B cell (primary cell): ENCODE measurements around the gene SENP3. TPM values are rescaled to one million over a fixed set of nuclear protein-coding genes. Genes with fewer than 3 reads are reported as not detected.

Experiments
- ATAC-seq: fragments of 200-7000 bp; cut with Tn5 transposase; one replicate; pipeline ENCODE4 v1.10.0; 2021; ENCODE audit warnings: low read depth, mild to moderate bottlenecking, moderate number of reproducible peaks, moderate library complexity
- CTCF ChIA-PET: fragments of 350-600 bp; sonication (Branson Sonifier 250); formaldehyde crosslinking; loops from one replicate; lab custom pipeline; 2021; ENCODE audit warnings: antibody characterized with exemption, inconsistent platforms; lab: Charles Lee
- POLR2A ChIA-PET: fragments of 350-600 bp; sonication (Branson Sonifier 250); formaldehyde crosslinking; loops from one replicate; lab custom pipeline; 2021; ENCODE audit warnings: antibody characterized with exemption; lab: Charles Lee
- DNase-seq: peaks from one replicate; pipeline ENCODE4 v3.0.0; 2013
- H2AFZ ChIP-seq: 2 replicates; pipeline ENCODE4 v1.6.1; 2012; ENCODE audit warnings: mild to moderate bottlenecking, low read depth, low read length; ENCODE audit not compliant: insufficient read depth, poor library complexity, severe bottlenecking
- H3K27ac ChIP-seq, 2 donors: 1 replicate in 1 of 2; 2 replicates in 1 of 2; pipeline ENCODE4 v1.5.1; 2012 to 2013; ENCODE audit warnings: low read length in 2 of 2, mild to moderate bottlenecking in 2 of 2, moderate library complexity in 1 of 2
- H3K27me3 ChIP-seq, 4 experiments: fragments of 200-600 bp in 1 of 4; sonication (generic) in 1 of 4; replicated peaks in 1 of 4; 1 replicate in 2 of 4; 2 replicates in 2 of 4; pipeline versions ENCODE4 v1.6.1 to v1.7.0; 2013 to 2016; ENCODE audit warnings: low read length in 3 of 4, mild to moderate bottlenecking in 2 of 4, mixed read lengths in 1 of 4, moderate library complexity in 1 of 4; ENCODE audit not compliant: insufficient read depth in 4 of 4, control insufficient read depth in 3 of 4; ENCODE audit errors: control extremely low read depth in 1 of 4
- H3K36me3 ChIP-seq, 2 experiments: replicated peaks in 1 of 2; 1 replicate in 1 of 2; 2 replicates in 1 of 2; pipeline versions ENCODE4 v1.6.1 to v1.7.1; 2013; ENCODE audit warnings: low read length in 1 of 2; ENCODE audit not compliant: insufficient read depth in 2 of 2, control insufficient read depth in 1 of 2; ENCODE audit errors: control extremely low read depth in 1 of 2, extremely low read depth in 1 of 2
- H3K4me1 ChIP-seq, 2 donors: fragments of 200-600 bp in 1 of 2; sonication (generic) in 1 of 2; 1 replicate in 1 of 2; 2 replicates in 1 of 2; pipeline versions ENCODE4 v1.5.1 to v1.6.1; 2013 to 2017; ENCODE audit warnings: low read length in 2 of 2; ENCODE audit not compliant: control insufficient read depth in 2 of 2, insufficient read depth in 2 of 2
- H3K4me2 ChIP-seq: replicated peaks from 2 replicates; pipeline ENCODE3; 2012; ENCODE audit warnings: mild to moderate bottlenecking, low read depth, low read length; ENCODE audit not compliant: poor library complexity, severe bottlenecking
- H3K4me3 ChIP-seq, 5 experiments: fragments of 200-600 bp in 1 of 5; sonication (generic) in 1 of 5; 1 replicate in 3 of 5; 2 replicates in 2 of 5; pipeline versions ENCODE4 v1.5.1 to v1.7.0; 2011 to 2016; ENCODE audit warnings: low read length in 4 of 5, mild to moderate bottlenecking in 4 of 5, low read depth in 2 of 5, control low read depth in 1 of 5, moderate library complexity in 1 of 5; ENCODE audit not compliant: insufficient read depth in 1 of 5; ENCODE audit errors: control extremely low read depth in 1 of 5, extremely low read depth in 1 of 5
- H3K79me2 ChIP-seq: fragments of 200-600 bp; sonication (generic); one replicate; pipeline ENCODE4 v1.6.0; 2016; ENCODE audit warnings: low read length; ENCODE audit not compliant: control insufficient read depth, insufficient read depth
- H3K9ac ChIP-seq: fragments of 200-600 bp; sonication (generic); 2 replicates; pipeline ENCODE4 v1.6.1; 2017; ENCODE audit warnings: mild to moderate bottlenecking, low read length, moderate library complexity
- H3K9me3 ChIP-seq, 3 donors: one replicate each; pipeline versions ENCODE4 v1.6.1 to v1.7.1; 2013; ENCODE audit warnings: low read length in 2 of 3; ENCODE audit not compliant: control insufficient read depth in 2 of 3, insufficient read depth in 1 of 3; ENCODE audit errors: control extremely low read depth in 1 of 3
- H4K20me1 ChIP-seq: 2 replicates; pipeline ENCODE4 v1.6.0; 2012; ENCODE audit warnings: mild to moderate bottlenecking, low read length; ENCODE audit not compliant: insufficient read depth, control insufficient read depth, poor library complexity, severe bottlenecking
- H3K27ac Mint-ChIP-seq: one replicate; pipeline ENCODE4 v1.8.0; 2021; ENCODE audit warnings: mixed read lengths
- H3K27me3 Mint-ChIP-seq: one replicate; pipeline ENCODE4 v1.8.0; 2021; ENCODE audit warnings: mixed read lengths
- H3K4me1 Mint-ChIP-seq: one replicate; pipeline ENCODE4 v1.8.0; 2021; ENCODE audit warnings: mixed read lengths
- H3K4me3 Mint-ChIP-seq: one replicate; pipeline ENCODE4 v1.8.0; 2021; ENCODE audit warnings: mixed read lengths
- H3K9me3 Mint-ChIP-seq: one replicate; pipeline ENCODE4 v1.8.0; 2022; ENCODE audit warnings: mixed read lengths; ENCODE audit not compliant: insufficient read depth
- EZH2 ChIP-seq: IDR thresholded peaks from 2 replicates; pipeline ENCODE4 v1.6.1; 2012; ENCODE audit warnings: borderline replicate concordance, low read depth, mild to moderate bottlenecking, moderate library complexity, low read length; ENCODE audit not compliant: insufficient read depth, poor library complexity, severe bottlenecking
- WGBS: methylation state at CpG from one replicate; pipeline ENCODE4 v1.1.5; 2013; ENCODE audit warnings: missing lambda C conversion rate; ENCODE audit not compliant: insufficient coverage; 5-methylcytosine and 5-hydroxymethylcytosine counted together
- intact Hi-C: fragments of 100-400 bp; cut with micrococcal nuclease; formaldehyde crosslinking; loops from one replicate; pipeline ENCODE4 v1.10.0; 2022
- polyA plus RNA-seq: library from polyadenylated mRNA; depleted of rRNA; stranded (reverse); fragments of >200 nt; gene quantifications from 2 replicates; pipeline ENCODE4 v1.2.3, GENCODE V29; 2012
- total RNA-seq, 2 donors: library from RNA; stranded (reverse); fragments of 120-200 nt in 1 of 2; gene quantifications; 1 replicate in 1 of 2; 2 replicates in 1 of 2; pipeline versions ENCODE4 v1.2.3 to v1.2.4, GENCODE V29; 2013 to 2022
- TF ChIP-seq, protein P1 (sequence below): fragments of 200-600 bp; IDR thresholded peaks from one replicate; pipeline ENCODE4 v1.8.0; 2022; ENCODE audit warnings: antibody characterized with exemption, mild to moderate bottlenecking

The SENP3 gene
- total and polyA plus RNA-seq, 2 donors (not counting 1 experiment from before 2014, with no cell fraction given), result 45.1 to 57.1 TPM

DNA sequence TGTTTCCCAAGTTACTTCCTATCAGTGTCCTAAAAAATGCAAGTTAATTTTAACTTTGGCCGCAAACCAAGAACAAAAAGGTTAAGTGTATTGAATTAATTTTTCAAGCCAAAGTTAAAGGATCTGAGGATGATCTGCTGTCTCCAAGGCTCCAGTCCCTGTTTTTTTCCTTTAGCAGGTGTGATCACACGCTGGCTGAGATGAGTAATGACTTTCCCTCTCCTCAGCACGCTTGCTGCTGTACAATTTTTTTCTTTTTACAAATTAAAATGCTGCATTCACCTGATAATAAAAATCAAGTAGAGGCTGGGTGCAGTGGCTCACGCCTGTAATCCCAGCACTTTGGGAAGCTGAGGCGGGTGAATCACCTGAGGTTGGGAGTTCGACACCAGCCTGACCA lies 16.8 kb upstream of the SENP3 start:
- Mint-ChIP-seq H3K27ac (no peak overlapping the region), H3K4me1 (peaks cover 13% of the 10 kb centered on the region), H3K4me3 (no peak overlapping the region), H3K9me3 (no peaks in the 10 kb centered on the region), H3K27me3 (no peaks in the 10 kb centered on the region)
- 100% methylated on average over 2 of the region's 6 CpGs for WGBS
- ATAC-seq (no peak), DNase-seq (no peak)
- H3K27me3 ChIP-seq, result no peaks in the 10 kb centered on the region
- H3K36me3 ChIP-seq, result no peaks in the 10 kb centered on the region
- intact Hi-C loops, result no loop called here
- H3K27ac ChIP-seq, result no peak overlapping the region
- no peak overlapping the region for H2AFZ ChIP-seq
- POLR2A ChIA-PET, result interaction anchor here (0.6 kb wide), 2 partner anchors 12 to 17 kb away, joined by 5 read pairs; no protein-coding TSS in a partner anchor
- no peak overlapping the region for H3K4me2 ChIP-seq
- TF ChIP-seq, protein P1, sequence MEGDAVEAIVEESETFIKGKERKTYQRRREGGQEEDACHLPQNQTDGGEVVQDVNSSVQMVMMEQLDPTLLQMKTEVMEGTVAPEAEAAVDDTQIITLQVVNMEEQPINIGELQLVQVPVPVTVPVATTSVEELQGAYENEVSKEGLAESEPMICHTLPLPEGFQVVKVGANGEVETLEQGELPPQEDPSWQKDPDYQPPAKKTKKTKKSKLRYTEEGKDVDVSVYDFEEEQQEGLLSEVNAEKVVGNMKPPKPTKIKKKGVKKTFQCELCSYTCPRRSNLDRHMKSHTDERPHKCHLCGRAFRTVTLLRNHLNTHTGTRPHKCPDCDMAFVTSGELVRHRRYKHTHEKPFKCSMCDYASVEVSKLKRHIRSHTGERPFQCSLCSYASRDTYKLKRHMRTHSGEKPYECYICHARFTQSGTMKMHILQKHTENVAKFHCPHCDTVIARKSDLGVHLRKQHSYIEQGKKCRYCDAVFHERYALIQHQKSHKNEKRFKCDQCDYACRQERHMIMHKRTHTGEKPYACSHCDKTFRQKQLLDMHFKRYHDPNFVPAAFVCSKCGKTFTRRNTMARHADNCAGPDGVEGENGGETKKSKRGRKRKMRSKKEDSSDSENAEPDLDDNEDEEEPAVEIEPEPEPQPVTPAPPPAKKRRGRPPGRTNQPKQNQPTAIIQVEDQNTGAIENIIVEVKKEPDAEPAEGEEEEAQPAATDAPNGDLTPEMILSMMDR, result no peak
- no peak for TF ChIP-seq EZH2
- H3K4me1 ChIP-seq, result peaks cover 11 to 21% of the 10 kb centered on the region in 2 donors
- no peak overlapping the region for H3K4me3 ChIP-seq
- H4K20me1 ChIP-seq, result no peaks in the 10 kb centered on the region
- peaks cover 5% of the 10 kb centered on the region for H3K79me2 ChIP-seq
- H3K9me3 ChIP-seq, result no peaks in the 10 kb centered on the region
- CTCF ChIA-PET, result interaction anchor here (12.1 to 25.0 kb wide), 2 partner anchors 15 to 25 kb away, joined by 126 to 666 read pairs; partner anchors contain the start of genes SENP3 and TNFSF13
- H3K9ac ChIP-seq, result no peak overlapping the region

DNA sequence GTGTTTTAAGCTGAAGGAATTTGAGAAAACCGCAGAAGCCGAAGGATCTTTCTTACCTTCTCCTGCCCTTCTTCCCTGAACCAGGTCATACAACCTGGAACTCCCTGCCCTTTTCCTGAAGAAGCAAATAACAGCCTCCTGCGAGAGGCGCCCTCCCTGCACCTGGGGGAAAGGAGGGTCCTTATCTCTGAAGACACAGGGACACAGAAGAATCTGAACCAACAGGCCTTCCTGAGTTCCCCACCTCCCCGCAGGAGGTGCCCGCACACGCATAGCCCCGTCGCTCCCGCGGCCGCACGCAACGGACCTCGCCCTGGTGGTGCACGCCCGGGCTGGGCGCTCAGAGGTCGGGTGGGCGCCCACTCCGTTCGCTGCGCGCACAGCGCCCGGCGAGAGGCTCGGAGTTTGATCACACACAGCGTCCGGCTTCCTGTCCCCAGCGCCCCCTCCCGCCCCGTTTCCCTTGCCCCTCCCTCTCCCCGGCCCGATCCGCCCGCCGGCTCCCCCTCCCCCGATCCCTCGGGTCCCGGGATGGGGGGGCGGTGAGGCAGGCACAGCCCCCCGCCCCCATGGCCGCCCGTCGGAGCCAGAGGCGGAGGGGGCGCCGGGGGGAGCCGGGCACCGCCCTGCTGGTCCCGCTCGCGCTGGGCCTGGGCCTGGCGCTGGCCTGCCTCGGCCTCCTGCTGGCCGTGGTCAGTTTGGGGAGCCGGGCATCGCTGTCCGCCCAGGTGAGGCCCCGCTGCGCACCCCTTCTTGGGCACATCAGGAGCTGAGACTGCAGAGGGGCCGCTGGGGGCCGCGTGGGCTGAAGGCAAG lies 12.9 kb upstream of the SENP3 start, which contains the start of gene TNFSF12:
Gene TNFSF12, plus strand, starts transcription at position 474 of the 816 bp plus-strand sequence. Its CDS starts 96 bp downstream, at position 570.
- Histone ChIP-seq H3K27ac (peak within 1 kb of the TSS; percentile 54 to 92), H3K27me3 (no peaks in the 10 kb centered on the region), H3K9ac (peak within 1 kb of the TSS; percentile 74), H3K9me3 (no peaks in the 10 kb centered on the region), H4K20me1 (no peaks in the 10 kb centered on the region), H3K4me1 (peaks cover 36 to 53% of the 10 kb centered on the region in 2 donors), H3K4me3 (peak within 1 kb of the TSS; percentile 59 to 73 (median 72)), H3K4me2 (peak within 1 kb of the TSS; percentile 90), H3K79me2 (peaks cover 5% of the 10 kb centered on the region), H2AFZ (peak within 1 kb of the TSS; percentile 85), H3K36me3 (no peaks in the 10 kb centered on the region)
- intact Hi-C loops, result no loop called here
- DNase-seq (peak; percentile 61), ATAC-seq (peak; percentile 52)
- peak within 1 kb of the TSS; percentile 91 for H3K27ac Mint-ChIP-seq
- peak within 1 kb of the TSS; percentile 85 for H3K4me3 Mint-ChIP-seq
- ChIA-PET CTCF (interaction anchor here (1.0 to 25.0 kb wide), 5 partner anchors 11 to 40 kb away, joined by 3 to 666 read pairs (median 7); partner anchors contain the start of genes CD68, MPDU1, SENP3 and TNFSF13), POLR2A (interaction anchor here (0.6 to 1.3 kb wide), 6 partner anchors 10 to 291 kb away, joined by 3 to 13 read pairs (median 4); partner anchors contain the start of genes POLR2A, TNFSF13 and TP53)
- peaks cover 42% of the 10 kb centered on the region for H3K4me1 Mint-ChIP-seq
- H3K9me3 Mint-ChIP-seq, result no peaks in the 10 kb centered on the region
- TF ChIP-seq EZH2, result no peak
- TF ChIP-seq, protein P1, result no peak
- H3K27me3 Mint-ChIP-seq, result no peaks in the 10 kb centered on the region
- 2% methylated on average over 61 of the region's 65 CpGs for WGBS
